Vagina (tissue), 2 donors: Measurements from ENCODE around the gene TSEN54. TPM values are rescaled to one million over a fixed set of nuclear protein-coding genes. Genes with fewer than 3 reads are reported as not detected.

Source experiments
- DNase-seq, 2 donors: peaks; one replicate each; pipeline ENCODE4 v3.0.0-alpha.2; 2017; ENCODE audit errors: extremely low spot score in 2 of 2
- H3K27ac ChIP-seq: fragments of 200-600 bp; sonication (generic); one replicate; pipeline ENCODE4 v1.5.1; 2019
- H3K27me3 ChIP-seq: fragments of 200-600 bp; sonication (generic); one replicate; pipeline ENCODE4 v1.5.1; 2019
- H3K36me3 ChIP-seq, 2 donors: fragments of 200-600 bp; sonication (generic); one replicate each; pipeline ENCODE4 v1.5.1; 2017 to 2019
- H3K4me1 ChIP-seq: fragments of 200-600 bp; sonication (generic); one replicate; pipeline ENCODE4 v1.5.1; 2019
- H3K4me3 ChIP-seq, 2 donors: fragments of 200-600 bp; sonication (generic); 1 replicate in 1 of 2; 2 replicates in 1 of 2; pipeline ENCODE4 v1.5.1; 2016 to 2019
- H3K9me3 ChIP-seq: fragments of 200-600 bp; sonication (generic); one replicate; pipeline ENCODE4 v1.5.1; 2019
- CTCF ChIP-seq, 3 experiments: fragments of 450-650 bp in 2 of 3; fragments of 200-600 bp in 1 of 3; sonication (generic) in 1 of 3; IDR thresholded peaks; one replicate each; pipeline ENCODE4 v1.5.1; 2017 to 2019; ENCODE audit warnings: antibody characterized with exemption in 3 of 3, mild to moderate bottlenecking in 2 of 3, moderate library complexity in 2 of 3
- POLR2A ChIP-seq, 2 donors: fragments of 450-650 bp; IDR thresholded peaks; one replicate each; pipeline ENCODE4 v1.6.1; 2017; ENCODE audit warnings: antibody characterized with exemption in 2 of 2, mild to moderate bottlenecking in 2 of 2, moderate library complexity in 2 of 2
- POLR2AphosphoS5 ChIP-seq, 2 donors: sonication (generic); formaldehyde crosslinking; IDR thresholded peaks; one replicate each; pipeline ENCODE4 v1.9.0; 2017; ENCODE audit warnings: antibody characterized with exemption in 2 of 2, mild to moderate bottlenecking in 2 of 2, low read depth in 1 of 2; ENCODE audit not compliant: insufficient read depth in 1 of 2
- intact Hi-C: fragments of 100-400 bp; cut with DNase I; formaldehyde crosslinking; loops from one replicate; pipeline ENCODE4 v1.15.1; 2023
- microRNA-seq: library from miRNA; unstranded; fragments of <30 nt; microRNA quantifications from one replicate; pipeline ENCODE4, GENCODE V29; 2017; ENCODE audit warnings: borderline number of aligned reads, borderline replicate concordance
- total RNA-seq: library from RNA; depleted of rRNA; stranded (reverse); fragments of >200 nt; gene quantifications from one replicate; pipeline ENCODE4 v1.2.3, GENCODE V29; 2016

TSEN54 gene
- total RNA-seq, 1 donor from 2014 or later: 30.9 TPM

GRCh38 chr17:75572713-75573539 lies 56.6 kb downstream of the TSEN54 start:
- intact Hi-C loops: no loop called here

DNA sequence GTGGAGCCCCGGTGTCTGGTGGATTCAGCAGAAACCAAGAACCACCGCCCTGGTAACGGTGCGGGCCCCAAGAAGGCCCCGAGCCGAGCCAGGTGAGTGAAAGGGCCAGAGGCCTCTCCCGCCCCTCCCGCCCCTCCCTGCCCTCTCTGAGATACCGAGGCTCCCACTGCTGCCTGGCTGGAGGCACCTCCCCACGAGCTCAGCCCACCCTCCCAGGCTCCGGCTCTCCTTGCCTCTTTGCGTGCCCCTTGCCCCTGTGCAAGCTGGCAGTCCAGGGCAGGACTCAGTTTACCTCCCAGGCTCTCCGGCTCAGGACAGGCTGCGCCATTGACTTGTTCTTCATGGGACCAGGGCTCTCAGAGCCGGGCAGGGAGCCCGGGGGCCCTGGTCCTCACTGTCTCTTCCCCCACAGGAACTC lies 57.2 kb downstream of the TSEN54 start:
- no peak for DNase-seq
- no peak overlapping the region for H3K4me3 ChIP-seq
- H3K4me1 ChIP-seq: no peaks in the 10 kb centered on the region
- intact Hi-C loops: no loop called here
- no peak overlapping the region for H3K27ac ChIP-seq
- TF ChIP-seq POLR2AphosphoS5 (IDR thresholded peaks at IDR 0.05; ENCODE audit: insufficient read depth in 1 of 2, low read depth in 1 of 2) (no peak), CTCF (IDR thresholded peaks at IDR 0.05) (no peak), POLR2A (IDR thresholded peaks at IDR 0.05) (no peak)
- no peaks in the 10 kb centered on the region for H3K9me3 ChIP-seq
- peaks cover 0 to 5% of the 10 kb centered on the region in 2 donors for H3K36me3 ChIP-seq
- H3K27me3 ChIP-seq: no peaks in the 10 kb centered on the region

More at GRCh38 chr17:75572713-75573539, 56.6 kb downstream of the TSEN54 start:
- no peaks in the 10 kb centered on the region for H3K9me3 ChIP-seq
- DNase-seq: no peak
- no peak overlapping the region for H3K27ac ChIP-seq
- no peaks in the 10 kb centered on the region for H3K4me1 ChIP-seq
- no peaks in the 10 kb centered on the region for H3K27me3 ChIP-seq
- TF ChIP-seq CTCF (IDR thresholded peaks at IDR 0.05) (no peak), POLR2AphosphoS5 (IDR thresholded peaks at IDR 0.05; ENCODE audit: insufficient read depth in 1 of 2, low read depth in 1 of 2) (no peak), POLR2A (IDR thresholded peaks at IDR 0.05) (no peak)
- H3K36me3 ChIP-seq: peaks cover 0 to 5% of the 10 kb centered on the region in 2 donors
- no peak overlapping the region for H3K4me3 ChIP-seq

GRCh38 chr17:75573994-75574393 lies 57.7 kb downstream of the TSEN54 start:
- Histone ChIP-seq H3K27ac (no peak overlapping the region), H3K27me3 (no peaks in the 10 kb centered on the region), H3K36me3 (peaks cover 0 to 3% of the 10 kb centered on the region in 2 donors), H3K4me3 (no peak overlapping the region), H3K9me3 (no peaks in the 10 kb centered on the region), H3K4me1 (no peaks in the 10 kb centered on the region)
- DNase-seq: no peak
- intact Hi-C loops: no loop called here
- TF ChIP-seq POLR2A (IDR thresholded peaks at IDR 0.05) (no peak), CTCF (IDR thresholded peaks at IDR 0.05) (no peak)

Small RNA genes within 50 kb of the gene (microRNA-seq; reads per million reads assigned to microRNA genes)
- not detected for gene MIR6785

Other genes starting within 250 kb of the TSEN54 start
- gene MIF4GD, start 245.3 kb upstream of the TSEN54 start, total RNA-seq: 26.3 TPM
- 16.7 TPM for gene SLC25A19, start 227.1 kb upstream of the TSEN54 start, total RNA-seq
- gene GRB2, start 110.8 kb upstream of the TSEN54 start, total RNA-seq: 71.9 TPM
- gene TMEM94, start 59.9 kb upstream of the TSEN54 start, total RNA-seq: 43.2 TPM
- 19.9 TPM for gene CASKIN2, start 991 bp upstream of the TSEN54 start, total RNA-seq
- gene LLGL2, start 9.2 kb downstream of the TSEN54 start, total RNA-seq: 44.9 TPM
- 160 TPM for gene MYO15B, start 71.3 kb downstream of the TSEN54 start, total RNA-seq
- 2.2 TPM for gene SMIM5, start 116.9 kb downstream of the TSEN54 start, total RNA-seq
- gene RECQL5, start 150.6 kb downstream of the TSEN54 start, total RNA-seq: 44.0 TPM
- 79.1 TPM for gene SAP30BP, start 150.8 kb downstream of the TSEN54 start, total RNA-seq
- gene ITGB4, start 204.9 kb downstream of the TSEN54 start, total RNA-seq: 169 TPM
- gene GALK1, start 248.7 kb downstream of the TSEN54 start, total RNA-seq: 18.4 TPM